Stimulated activated naive CD8-positive, alpha-beta T cell treated with anti-CD3 and anti-CD28 coated beads, Interleukin-15, Interleukin-2, amounts not matched to agents 100 ng/mL and 50 ng/mL, for 24 hours (primary cell): Measurements from ENCODE around the gene BHLHE40.

Experiments
- H3K27ac Mint-ChIP-seq: one replicate; pipeline ENCODE4 v1.8.0; 2021; ENCODE audit warnings: mild to moderate bottlenecking, mixed read lengths
- H3K27me3 Mint-ChIP-seq: one replicate; pipeline ENCODE4 v1.8.0; 2021; ENCODE audit warnings: mixed read lengths
- H3K36me3 Mint-ChIP-seq: one replicate; pipeline ENCODE4 v1.8.0; 2021; ENCODE audit warnings: low read depth, mixed read lengths
- H3K4me1 Mint-ChIP-seq: one replicate; pipeline ENCODE4 v1.8.0; 2021; ENCODE audit warnings: low read depth, mixed read lengths
- H3K4me3 Mint-ChIP-seq: one replicate; pipeline ENCODE4 v1.8.0; 2021; ENCODE audit warnings: mild to moderate bottlenecking, mixed read lengths
- H3K9me3 Mint-ChIP-seq: one replicate; pipeline ENCODE4 v1.8.0; 2021; ENCODE audit warnings: mixed read lengths

Gene BHLHE40

DNA sequence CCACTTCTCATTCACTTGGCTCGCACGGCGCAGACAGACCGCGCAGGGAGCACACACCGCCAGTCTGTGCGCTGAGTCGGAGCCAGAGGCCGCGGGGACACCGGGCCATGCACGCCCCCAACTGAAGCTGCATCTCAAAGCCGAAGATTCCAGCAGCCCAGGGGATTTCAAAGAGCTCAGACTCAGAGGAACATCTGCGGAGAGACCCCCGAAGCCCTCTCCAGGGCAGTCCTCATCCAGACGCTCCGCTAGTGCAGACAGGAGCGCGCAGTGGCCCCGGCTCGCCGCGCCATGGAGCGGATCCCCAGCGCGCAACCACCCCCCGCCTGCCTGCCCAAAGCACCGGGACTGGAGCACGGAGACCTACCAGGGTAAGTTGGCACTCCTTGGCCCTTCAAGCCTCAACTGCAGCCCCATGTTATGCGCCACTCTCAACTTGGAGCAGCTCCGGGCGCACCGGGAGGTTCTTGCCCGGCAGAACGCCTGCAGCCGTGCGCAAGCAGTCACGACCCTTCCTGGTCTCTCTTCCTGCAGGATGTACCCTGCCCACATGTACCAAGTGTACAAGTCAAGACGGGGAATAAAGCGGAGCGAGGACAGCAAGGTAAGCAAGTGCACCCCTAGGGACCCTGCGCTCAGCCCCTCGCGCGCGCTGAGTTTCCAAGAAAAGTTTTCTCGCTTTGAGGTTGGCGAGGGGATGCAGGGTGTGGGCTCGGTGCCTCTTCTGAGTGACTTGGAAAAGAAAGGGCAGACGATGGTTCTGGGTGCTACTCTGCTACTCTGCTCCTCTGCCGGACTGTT, at the start of gene BHLHE40:
BHLHE40 (plus strand) TSS at position 10 of the 801 bp plus-strand sequence; CDS start at position 292, 282 bp downstream.
- peaks cover 62% of the 10 kb centered on the region for H3K4me1 Mint-ChIP-seq
- peak within 1 kb of the TSS; percentile 100 for H3K4me3 Mint-ChIP-seq
- H3K9me3 Mint-ChIP-seq = no peaks in the 10 kb centered on the region
- H3K27me3 Mint-ChIP-seq = no peaks in the 10 kb centered on the region
- H3K27ac Mint-ChIP-seq = peak within 1 kb of the TSS; percentile 99
- H3K36me3 Mint-ChIP-seq = peaks cover 54% of the 10 kb centered on the region

DNA sequence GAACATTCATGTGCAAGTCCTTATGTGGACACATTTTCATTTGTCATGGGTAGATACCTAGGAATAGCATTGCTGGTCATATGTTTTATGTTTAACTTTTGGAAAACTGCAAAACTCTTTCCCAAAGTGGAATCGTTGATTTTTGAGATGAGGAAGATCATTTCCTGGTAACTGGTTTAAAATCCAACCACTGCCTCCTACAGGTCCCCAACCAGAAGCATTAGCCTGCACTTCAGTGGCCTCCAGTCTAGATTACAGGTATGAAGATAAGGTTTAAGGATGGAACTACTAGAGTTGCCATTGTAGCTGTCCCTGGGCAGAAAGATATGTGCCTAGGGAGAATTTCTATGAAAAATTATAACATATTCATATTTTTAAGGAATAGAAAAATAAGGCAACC, 48.7 kb upstream of the BHLHE40 start:
- no peak overlapping the region for H3K27ac Mint-ChIP-seq
- no peaks in the 10 kb centered on the region for H3K36me3 Mint-ChIP-seq
- H3K27me3 Mint-ChIP-seq = no peaks in the 10 kb centered on the region
- peaks cover 45% of the 10 kb centered on the region for H3K4me1 Mint-ChIP-seq
- H3K9me3 Mint-ChIP-seq = no peaks in the 10 kb centered on the region
- no peak overlapping the region for H3K4me3 Mint-ChIP-seq

DNA sequence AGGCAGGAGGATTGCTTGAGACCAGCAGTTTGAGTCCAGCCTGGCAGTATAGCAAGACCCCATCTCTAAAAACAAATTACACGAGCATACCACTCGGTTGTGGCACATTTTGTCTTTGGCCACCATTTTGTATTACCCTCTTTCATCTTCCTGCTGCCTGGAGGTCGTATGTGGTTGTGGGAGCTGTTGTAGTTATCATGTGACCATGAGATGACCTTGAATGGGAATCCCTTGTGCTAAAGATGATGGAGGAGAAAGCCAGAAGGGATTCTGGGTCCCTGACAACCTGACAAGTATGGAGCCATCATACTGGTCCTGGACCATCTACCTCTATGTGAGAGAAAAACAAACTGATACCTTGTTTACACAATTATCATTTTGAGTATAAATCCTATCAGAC, 45.2 kb upstream of the BHLHE40 start:
- H3K4me3 Mint-ChIP-seq = no peak overlapping the region
- H3K27ac Mint-ChIP-seq = no peak overlapping the region
- H3K36me3 Mint-ChIP-seq = no peaks in the 10 kb centered on the region
- peaks cover 29% of the 10 kb centered on the region for H3K4me1 Mint-ChIP-seq
- no peaks in the 10 kb centered on the region for H3K27me3 Mint-ChIP-seq
- no peaks in the 10 kb centered on the region for H3K9me3 Mint-ChIP-seq

DNA sequence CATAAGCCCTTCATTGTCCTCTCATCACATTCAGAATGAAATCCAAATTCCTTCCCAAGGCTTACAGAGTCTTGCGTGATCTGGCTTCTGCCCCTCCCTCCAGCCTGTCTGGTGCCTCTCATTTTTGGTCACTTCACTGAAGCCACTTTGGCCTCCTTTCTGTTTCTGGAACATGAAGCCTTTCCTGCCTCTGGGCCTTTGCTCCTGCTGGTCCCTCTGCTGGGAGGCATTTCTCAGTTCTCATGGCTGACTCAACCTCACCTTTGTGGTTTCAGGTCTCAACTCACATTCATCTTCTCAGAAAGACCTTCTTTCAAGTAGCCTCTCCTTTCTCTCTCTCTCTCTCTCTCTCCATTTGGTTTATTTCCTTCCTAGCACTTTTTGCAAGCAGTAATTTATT, 43.9 kb upstream of the BHLHE40 start:
- Mint-ChIP-seq H3K4me1 (peaks cover 24% of the 10 kb centered on the region), H3K36me3 (no peaks in the 10 kb centered on the region), H3K27ac (peak overlapping the region; percentile 73), H3K27me3 (no peaks in the 10 kb centered on the region), H3K4me3 (no peak overlapping the region), H3K9me3 (no peaks in the 10 kb centered on the region)

DNA sequence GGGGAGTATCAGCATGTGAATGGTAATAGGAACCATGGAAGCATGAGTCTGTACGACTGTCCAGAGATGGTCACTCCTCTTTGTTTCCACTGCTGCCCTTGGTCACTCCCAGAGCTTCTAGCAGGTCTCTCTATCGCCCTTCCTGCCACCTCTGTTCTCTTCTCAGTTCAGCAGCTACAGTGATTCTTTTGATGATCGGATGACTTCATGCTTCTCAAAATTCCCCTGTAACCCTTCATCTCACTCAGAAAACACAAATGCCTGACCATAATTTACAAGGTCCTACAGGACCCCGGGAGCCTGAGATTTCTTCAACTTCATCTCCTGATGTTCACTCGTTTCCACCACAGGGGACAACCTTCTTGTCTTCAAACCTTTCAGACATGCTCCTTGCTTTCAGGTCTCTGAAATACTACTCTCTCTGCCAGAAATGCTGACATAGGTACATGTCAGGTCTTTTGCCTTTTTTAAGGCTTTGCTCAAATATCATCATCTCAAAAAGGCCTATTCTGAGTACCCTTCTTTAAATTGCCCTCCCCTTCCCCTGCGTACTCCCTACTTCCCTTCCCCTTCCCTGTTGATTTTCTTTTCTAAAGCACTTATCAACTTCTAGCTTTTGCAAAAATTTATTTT, 42.1 kb upstream of the BHLHE40 start:
- no peaks in the 10 kb centered on the region for H3K36me3 Mint-ChIP-seq
- H3K4me1 Mint-ChIP-seq = peaks cover 24% of the 10 kb centered on the region
- H3K27me3 Mint-ChIP-seq = no peaks in the 10 kb centered on the region
- H3K27ac Mint-ChIP-seq = no peak overlapping the region
- no peaks in the 10 kb centered on the region for H3K9me3 Mint-ChIP-seq
- no peak overlapping the region for H3K4me3 Mint-ChIP-seq

DNA sequence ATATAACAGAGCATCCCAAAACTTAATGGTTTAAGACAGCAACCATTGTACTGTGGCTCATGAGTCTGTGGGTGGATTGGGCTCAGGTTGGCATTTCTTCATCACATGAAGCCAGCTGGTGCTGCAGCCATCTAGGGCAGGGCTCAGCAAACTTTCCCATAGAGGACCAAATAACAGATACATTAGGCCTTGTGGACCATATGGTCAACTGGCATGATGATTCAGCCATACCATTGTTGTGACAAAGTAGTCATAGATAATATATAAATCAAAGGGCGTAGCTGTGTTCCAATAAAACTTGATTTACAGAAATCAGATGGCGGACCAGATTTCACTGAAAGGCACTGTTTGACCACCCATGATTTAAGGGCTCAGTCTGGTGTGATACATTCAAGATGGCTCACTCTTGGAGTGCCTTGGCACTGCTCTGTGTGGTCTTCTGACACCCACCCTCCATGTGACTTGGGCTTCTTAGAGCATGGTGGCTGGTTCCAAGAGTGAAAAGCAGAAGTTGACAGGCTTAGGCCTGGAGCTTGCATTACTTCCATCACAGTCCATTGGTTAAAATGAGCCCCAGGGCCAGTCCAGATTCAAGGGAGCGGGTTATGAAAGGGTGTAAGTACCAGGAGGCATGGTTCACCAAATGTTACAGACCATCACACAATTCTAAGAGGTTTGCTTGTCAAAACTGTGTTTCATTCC, 40.8 kb upstream of the BHLHE40 start:
- H3K27ac Mint-ChIP-seq = no peak overlapping the region
- H3K9me3 Mint-ChIP-seq = no peaks in the 10 kb centered on the region
- H3K4me3 Mint-ChIP-seq = no peak overlapping the region
- peaks cover 24% of the 10 kb centered on the region for H3K4me1 Mint-ChIP-seq
- H3K36me3 Mint-ChIP-seq = no peaks in the 10 kb centered on the region
- no peaks in the 10 kb centered on the region for H3K27me3 Mint-ChIP-seq

DNA sequence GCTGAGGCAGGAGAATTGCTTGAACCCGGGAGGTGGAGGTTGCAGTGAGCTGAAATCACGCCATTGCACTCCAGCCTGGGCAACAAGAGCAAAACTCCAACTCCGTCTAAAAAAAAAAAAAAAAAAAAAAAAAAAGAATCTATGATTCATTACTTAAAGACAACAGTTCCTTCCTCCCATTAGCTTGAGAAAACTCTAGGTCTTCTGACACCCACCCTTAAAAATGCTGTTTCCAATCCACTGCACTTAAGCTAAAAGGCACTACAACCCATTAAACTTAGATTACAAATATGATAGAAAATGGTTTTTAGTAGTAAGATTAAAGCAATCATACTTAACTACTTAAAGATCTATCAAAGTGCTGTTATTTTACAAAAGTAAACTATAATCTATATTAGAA, 40.0 kb upstream of the BHLHE40 start:
- H3K27me3 Mint-ChIP-seq = no peaks in the 10 kb centered on the region
- no peaks in the 10 kb centered on the region for H3K9me3 Mint-ChIP-seq
- no peak overlapping the region for H3K27ac Mint-ChIP-seq
- H3K36me3 Mint-ChIP-seq = no peaks in the 10 kb centered on the region
- no peak overlapping the region for H3K4me3 Mint-ChIP-seq
- H3K4me1 Mint-ChIP-seq = peaks cover 24% of the 10 kb centered on the region

DNA sequence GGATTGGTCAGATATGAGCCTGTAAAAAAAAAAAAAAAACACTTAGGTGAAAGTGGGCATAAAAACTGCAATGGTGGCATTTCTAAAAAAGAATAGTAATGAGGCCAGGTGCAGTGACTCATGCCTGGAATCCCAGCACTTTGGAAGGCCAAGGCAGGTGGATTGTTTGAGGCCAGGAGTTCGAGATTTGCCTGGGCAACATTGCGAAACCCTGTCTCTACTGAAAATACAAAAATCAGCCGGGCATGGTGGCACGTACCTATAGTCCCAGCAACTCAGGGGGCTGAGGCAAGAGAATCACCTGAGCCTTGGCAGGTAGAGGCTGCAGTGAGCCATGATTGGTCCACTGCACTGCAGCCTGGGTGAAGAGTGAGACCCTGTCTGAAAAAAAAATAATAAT, 38.3 kb upstream of the BHLHE40 start:
- H3K4me1 Mint-ChIP-seq = peaks cover 17% of the 10 kb centered on the region
- H3K4me3 Mint-ChIP-seq = no peak overlapping the region
- H3K27me3 Mint-ChIP-seq = no peaks in the 10 kb centered on the region
- no peak overlapping the region for H3K27ac Mint-ChIP-seq
- H3K9me3 Mint-ChIP-seq = no peaks in the 10 kb centered on the region
- H3K36me3 Mint-ChIP-seq = no peaks in the 10 kb centered on the region

DNA sequence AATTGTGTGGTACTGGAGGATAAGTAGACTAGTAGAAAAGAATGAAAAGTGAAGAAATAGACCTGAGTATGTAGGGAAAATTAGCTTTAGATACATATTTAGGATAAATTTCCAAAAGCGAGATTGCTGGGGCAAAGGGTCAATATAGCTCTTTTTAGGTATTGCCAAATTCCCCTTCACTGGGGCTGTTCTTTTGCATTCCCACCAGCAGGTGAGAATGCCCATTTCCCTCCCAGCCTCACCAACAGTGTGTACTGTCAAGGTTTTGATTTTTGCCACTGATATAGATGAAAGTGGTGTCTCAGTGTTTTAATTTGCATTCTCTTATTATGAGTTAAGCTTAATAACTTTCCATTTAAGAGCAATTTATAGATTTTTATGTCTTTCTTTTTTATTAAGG, 35.7 kb upstream of the BHLHE40 start:
- H3K4me1 Mint-ChIP-seq = peaks cover 18% of the 10 kb centered on the region
- H3K36me3 Mint-ChIP-seq = no peaks in the 10 kb centered on the region
- H3K4me3 Mint-ChIP-seq = no peak overlapping the region
- no peaks in the 10 kb centered on the region for H3K9me3 Mint-ChIP-seq
- H3K27me3 Mint-ChIP-seq = no peaks in the 10 kb centered on the region
- no peak overlapping the region for H3K27ac Mint-ChIP-seq

DNA sequence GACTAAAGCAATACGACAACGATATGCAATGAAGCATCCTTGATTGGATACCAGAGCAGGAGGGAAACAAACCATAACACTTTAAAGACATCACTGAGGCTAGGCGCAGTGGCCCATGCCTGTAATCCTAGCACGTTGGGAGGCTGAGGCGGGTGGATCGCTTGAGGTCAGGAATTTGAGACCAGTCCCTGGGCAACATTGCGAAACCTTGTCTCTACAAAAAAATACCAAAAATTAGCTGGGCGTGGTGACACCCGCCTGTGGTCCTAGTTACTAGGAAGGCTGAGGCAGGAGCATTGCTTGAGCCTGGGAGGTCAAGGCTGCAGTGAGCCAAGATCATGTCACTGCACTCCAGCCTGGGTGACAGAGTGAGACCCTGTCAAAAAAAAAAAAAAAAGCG, 33.9 kb upstream of the BHLHE40 start:
- no peaks in the 10 kb centered on the region for H3K9me3 Mint-ChIP-seq
- H3K4me1 Mint-ChIP-seq = peaks cover 13% of the 10 kb centered on the region
- H3K27ac Mint-ChIP-seq = no peak overlapping the region
- H3K36me3 Mint-ChIP-seq = no peaks in the 10 kb centered on the region
- H3K27me3 Mint-ChIP-seq = no peaks in the 10 kb centered on the region
- H3K4me3 Mint-ChIP-seq = no peak overlapping the region

DNA sequence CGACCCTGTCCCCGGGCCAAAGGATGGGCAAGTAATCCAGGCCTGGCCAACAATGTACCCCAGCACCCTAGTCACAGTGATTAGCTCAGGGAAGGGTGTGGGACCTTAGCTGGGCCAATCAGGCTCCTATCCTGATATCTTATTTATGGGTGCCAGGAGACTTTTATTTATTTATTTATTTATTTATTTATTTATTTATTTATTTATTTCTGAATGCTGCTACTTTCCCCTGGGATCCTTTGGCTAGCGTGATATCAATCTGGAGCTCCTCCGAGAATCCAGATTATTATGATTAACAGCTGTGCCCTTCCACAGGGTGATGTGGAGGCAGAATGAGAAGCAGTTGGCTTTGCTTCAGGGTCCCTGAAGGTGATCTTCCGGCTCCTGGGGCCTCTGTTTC, 32.2 kb upstream of the BHLHE40 start:
- Mint-ChIP-seq H3K36me3 (no peaks in the 10 kb centered on the region), H3K4me3 (no peak overlapping the region), H3K4me1 (peaks cover 13% of the 10 kb centered on the region), H3K27me3 (no peaks in the 10 kb centered on the region), H3K9me3 (no peaks in the 10 kb centered on the region), H3K27ac (no peak overlapping the region)

DNA sequence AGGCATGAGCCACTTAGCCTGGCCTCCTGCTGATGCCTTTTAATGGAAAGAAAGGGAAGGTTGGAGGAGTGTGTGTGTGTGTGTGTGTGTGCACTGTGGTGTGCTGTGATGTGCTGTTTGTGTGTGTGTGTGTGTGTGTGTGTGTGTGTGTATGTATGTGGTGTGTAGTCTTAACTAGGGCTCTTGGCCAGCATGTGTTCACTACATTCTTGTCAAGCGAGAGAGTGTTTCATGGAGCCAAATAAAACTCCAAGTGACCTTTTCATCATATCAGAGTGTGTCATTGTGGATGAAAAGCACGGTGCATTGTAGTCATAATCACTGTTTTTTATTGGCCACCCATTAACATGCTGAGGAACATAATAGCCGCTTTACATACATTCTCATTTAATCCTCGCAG, 30.8 kb upstream of the BHLHE40 start:
- H3K27me3 Mint-ChIP-seq = no peaks in the 10 kb centered on the region
- H3K27ac Mint-ChIP-seq = no peak overlapping the region
- no peaks in the 10 kb centered on the region for H3K36me3 Mint-ChIP-seq
- H3K9me3 Mint-ChIP-seq = no peaks in the 10 kb centered on the region
- peaks cover 13% of the 10 kb centered on the region for H3K4me1 Mint-ChIP-seq
- no peak overlapping the region for H3K4me3 Mint-ChIP-seq

DNA sequence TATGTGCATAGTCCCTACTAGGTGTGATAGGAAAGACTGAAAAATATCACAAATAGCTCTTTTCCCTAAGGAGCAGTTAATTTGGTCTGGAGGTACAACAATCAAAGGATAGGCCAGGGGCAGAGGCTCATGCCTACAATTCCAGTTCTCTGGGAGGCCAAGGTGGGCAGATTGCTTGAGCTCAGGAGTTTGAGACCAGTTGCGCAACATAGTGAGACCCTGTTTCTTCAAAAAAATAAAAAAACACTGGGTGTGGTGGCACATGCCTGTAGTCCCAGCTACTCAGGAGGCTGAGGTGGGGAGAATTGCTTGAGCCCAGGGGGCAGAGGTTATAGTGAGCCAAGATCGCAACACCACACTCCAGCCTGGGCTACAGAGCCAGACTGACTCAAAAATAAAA, 30.2 kb upstream of the BHLHE40 start:
- H3K4me1 Mint-ChIP-seq = peaks cover 13% of the 10 kb centered on the region
- H3K27me3 Mint-ChIP-seq = no peaks in the 10 kb centered on the region
- H3K36me3 Mint-ChIP-seq = no peaks in the 10 kb centered on the region
- no peaks in the 10 kb centered on the region for H3K9me3 Mint-ChIP-seq
- H3K4me3 Mint-ChIP-seq = no peak overlapping the region
- H3K27ac Mint-ChIP-seq = no peak overlapping the region

DNA sequence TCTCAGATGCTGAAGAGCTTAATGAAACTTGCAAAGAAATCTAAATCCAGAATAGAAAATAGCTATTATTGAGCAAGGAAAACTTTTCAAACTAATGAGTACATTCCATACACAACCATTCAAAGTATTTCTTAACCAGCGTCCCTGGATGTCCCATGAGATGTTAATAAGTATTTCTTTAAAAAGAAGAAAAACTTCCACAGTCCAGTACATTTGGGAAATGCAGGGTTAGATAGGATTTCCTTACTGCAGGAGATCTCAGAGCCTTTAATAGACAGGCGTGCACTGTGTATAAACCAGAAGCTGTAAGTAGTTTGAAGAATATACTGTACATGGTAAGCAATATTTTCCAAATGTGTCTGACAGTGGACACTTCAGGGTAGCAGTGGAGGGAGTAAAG, 29.6 kb upstream of the BHLHE40 start:
- Mint-ChIP-seq H3K36me3 (no peaks in the 10 kb centered on the region), H3K27ac (no peak overlapping the region), H3K9me3 (no peaks in the 10 kb centered on the region), H3K4me1 (peaks cover 13% of the 10 kb centered on the region), H3K27me3 (no peaks in the 10 kb centered on the region), H3K4me3 (no peak overlapping the region)

DNA sequence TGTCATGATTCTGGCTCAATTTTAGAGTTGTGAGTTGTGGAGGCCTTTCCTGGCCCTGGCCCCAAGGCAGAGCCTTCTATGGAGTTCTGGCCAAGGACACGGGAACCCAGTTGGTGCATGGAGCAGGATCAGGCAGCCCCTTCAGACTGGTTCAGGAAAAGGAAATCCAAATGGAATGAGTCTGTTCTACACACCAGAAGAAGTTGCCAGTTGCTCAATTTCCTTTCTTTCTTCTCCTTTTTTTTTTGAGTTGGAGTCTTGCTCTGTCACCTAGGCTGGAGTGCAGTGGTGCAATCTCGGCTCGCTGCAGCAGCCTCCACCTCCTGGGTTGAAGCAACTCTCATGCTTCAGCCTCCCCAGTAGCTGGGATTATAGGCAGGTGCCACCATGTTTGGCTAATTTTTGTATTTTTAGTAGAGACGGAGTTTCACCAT, 28.9 kb upstream of the BHLHE40 start:
- no peaks in the 10 kb centered on the region for H3K27me3 Mint-ChIP-seq
- H3K4me1 Mint-ChIP-seq = peaks cover 13% of the 10 kb centered on the region
- H3K9me3 Mint-ChIP-seq = no peaks in the 10 kb centered on the region
- H3K27ac Mint-ChIP-seq = no peak overlapping the region
- no peak overlapping the region for H3K4me3 Mint-ChIP-seq
- H3K36me3 Mint-ChIP-seq = no peaks in the 10 kb centered on the region
